ENCODE results near the gene PSMC4. TPM values are rescaled to one million over a fixed set of nuclear protein-coding genes. Genes with fewer than 3 reads are reported as not detected.

PSMC4 gene
- 93.6 TPM for polyA plus RNA-seq (2013, experiment 1 of 2)
- polyA plus RNA-seq (2013, experiment 2 of 2), result 80.7 TPM

- peaks cover 10% of the 10 kb centered on the region for H3K4me1 ChIP-seq (ENCODE audit: control insufficient read depth, insufficient read depth, low read length, poor library complexity, severe bottlenecking)
- H3K4me3 ChIP-seq (ENCODE audit: extremely low read depth, insufficient read depth, low read length, poor library complexity, severe bottlenecking), result peak within 1 kb of the TSS; percentile 99
- peak within 1 kb of the TSS; percentile 86 for H3K27ac ChIP-seq (ENCODE audit: low read depth, low read length, severe bottlenecking)
- peaks cover 38% of the 10 kb centered on the region for H3K36me3 ChIP-seq (ENCODE audit: control insufficient read depth, insufficient read depth, low read length)
- WGBS, 2 experiments (ENCODE audit: insufficient coverage in 2 of 2), result 0% methylated on average over 40 of the region's 47 CpGs
- H3K9me3 ChIP-seq (ENCODE audit: control insufficient read depth, low read length), result no peaks in the 10 kb centered on the region
These were observed at the start of gene PSMC4 for GRCh38 chr19:39970675-39971379. Gene PSMC4 (plus strand): TSS chr19:39971165. CDS start chr19:39971203, 38 bp downstream.

- Histone ChIP-seq H3K36me3 (ENCODE audit: control insufficient read depth, insufficient read depth, low read length) (no peaks in the 10 kb centered on the region), H3K4me1 (ENCODE audit: control insufficient read depth, insufficient read depth, low read length, poor library complexity, severe bottlenecking) (no peaks in the 10 kb centered on the region), H3K9me3 (ENCODE audit: control insufficient read depth, low read length) (no peaks in the 10 kb centered on the region), H3K27ac (ENCODE audit: low read depth, low read length, severe bottlenecking) (no peak overlapping the region), H3K4me3 (ENCODE audit: extremely low read depth, insufficient read depth, low read length, poor library complexity, severe bottlenecking) (no peak overlapping the region)
- 67% methylated on average over 1 of the region's 4 CpGs; no CpG with 5 or more reads in 1 of the 2 experiments for WGBS, 2 experiments (ENCODE audit: insufficient coverage in 2 of 2)
These were observed 47.1 kb upstream of the PSMC4 start for GRCh38 chr19:39923862-39924261.

GRCh38 chr19:39924389-39924788 lies 46.6 kb upstream of the PSMC4 start:
- H3K4me1 ChIP-seq (ENCODE audit: control insufficient read depth, insufficient read depth, low read length, poor library complexity, severe bottlenecking), result no peaks in the 10 kb centered on the region
- H3K36me3 ChIP-seq (ENCODE audit: control insufficient read depth, insufficient read depth, low read length), result no peaks in the 10 kb centered on the region
- H3K4me3 ChIP-seq (ENCODE audit: extremely low read depth, insufficient read depth, low read length, poor library complexity, severe bottlenecking), result no peak overlapping the region
- H3K9me3 ChIP-seq (ENCODE audit: control insufficient read depth, low read length), result no peaks in the 10 kb centered on the region
- H3K27ac ChIP-seq (ENCODE audit: low read depth, low read length, severe bottlenecking), result no peak overlapping the region
- WGBS, 2 experiments (ENCODE audit: insufficient coverage in 2 of 2), result 95 to 97% methylated on average over 34 to 35 of the region's 37 CpGs

- no peak overlapping the region for H3K4me3 ChIP-seq (ENCODE audit: extremely low read depth, insufficient read depth, low read length, poor library complexity, severe bottlenecking)
- 80 to 88% methylated on average over 4 to 5 of the region's 5 CpGs for WGBS, 2 experiments (ENCODE audit: insufficient coverage in 2 of 2)
- H3K4me1 ChIP-seq (ENCODE audit: control insufficient read depth, insufficient read depth, low read length, poor library complexity, severe bottlenecking), result no peaks in the 10 kb centered on the region
- no peaks in the 10 kb centered on the region for H3K9me3 ChIP-seq (ENCODE audit: control insufficient read depth, low read length)
- H3K27ac ChIP-seq (ENCODE audit: low read depth, low read length, severe bottlenecking), result no peak overlapping the region
- no peaks in the 10 kb centered on the region for H3K36me3 ChIP-seq (ENCODE audit: control insufficient read depth, insufficient read depth, low read length)
These were observed 46.0 kb upstream of the PSMC4 start for GRCh38 chr19:39924952-39925351.

GRCh38 chr19:39926170-39926760 lies 44.7 kb upstream of the PSMC4 start:
- Histone ChIP-seq H3K27ac (ENCODE audit: low read depth, low read length, severe bottlenecking) (no peak overlapping the region), H3K4me1 (ENCODE audit: control insufficient read depth, insufficient read depth, low read length, poor library complexity, severe bottlenecking) (no peaks in the 10 kb centered on the region), H3K4me3 (ENCODE audit: extremely low read depth, insufficient read depth, low read length, poor library complexity, severe bottlenecking) (no peak overlapping the region), H3K36me3 (ENCODE audit: control insufficient read depth, insufficient read depth, low read length) (no peaks in the 10 kb centered on the region), H3K9me3 (ENCODE audit: control insufficient read depth, low read length) (no peaks in the 10 kb centered on the region)
- WGBS, 2 experiments (ENCODE audit: insufficient coverage in 2 of 2), result 87 to 96% methylated on average over 5 to 6 of the region's 8 CpGs

GRCh38 chr19:39927076-39927475 lies 43.9 kb upstream of the PSMC4 start:
- no peaks in the 10 kb centered on the region for H3K9me3 ChIP-seq (ENCODE audit: control insufficient read depth, low read length)
- WGBS, 2 experiments (ENCODE audit: insufficient coverage in 2 of 2), result 92 to 93% methylated on average over 10 to 11 of the region's 11 CpGs
- H3K4me3 ChIP-seq (ENCODE audit: extremely low read depth, insufficient read depth, low read length, poor library complexity, severe bottlenecking), result no peak overlapping the region
- H3K4me1 ChIP-seq (ENCODE audit: control insufficient read depth, insufficient read depth, low read length, poor library complexity, severe bottlenecking), result no peaks in the 10 kb centered on the region
- no peaks in the 10 kb centered on the region for H3K36me3 ChIP-seq (ENCODE audit: control insufficient read depth, insufficient read depth, low read length)
- H3K27ac ChIP-seq (ENCODE audit: low read depth, low read length, severe bottlenecking), result no peak overlapping the region

- H3K9me3 ChIP-seq (ENCODE audit: control insufficient read depth, low read length), result no peaks in the 10 kb centered on the region
- no peak overlapping the region for H3K27ac ChIP-seq (ENCODE audit: low read depth, low read length, severe bottlenecking)
- WGBS, 2 experiments (ENCODE audit: insufficient coverage in 2 of 2), result 92 to 95% methylated on average over 21 to 23 of the region's 23 CpGs
- H3K4me1 ChIP-seq (ENCODE audit: control insufficient read depth, insufficient read depth, low read length, poor library complexity, severe bottlenecking), result no peaks in the 10 kb centered on the region
- H3K4me3 ChIP-seq (ENCODE audit: extremely low read depth, insufficient read depth, low read length, poor library complexity, severe bottlenecking), result no peak overlapping the region
- H3K36me3 ChIP-seq (ENCODE audit: control insufficient read depth, insufficient read depth, low read length), result no peaks in the 10 kb centered on the region
These were observed 43.2 kb upstream of the PSMC4 start for GRCh38 chr19:39927524-39928356.

- H3K9me3 ChIP-seq (ENCODE audit: control insufficient read depth, low read length), result no peaks in the 10 kb centered on the region
- H3K36me3 ChIP-seq (ENCODE audit: control insufficient read depth, insufficient read depth, low read length), result no peaks in the 10 kb centered on the region
- no peak overlapping the region for H3K4me3 ChIP-seq (ENCODE audit: extremely low read depth, insufficient read depth, low read length, poor library complexity, severe bottlenecking)
- H3K27ac ChIP-seq (ENCODE audit: low read depth, low read length, severe bottlenecking), result no peak overlapping the region
- 100% methylated on average over 1 of the region's 3 CpGs; no CpG with 5 or more reads in 1 of the 2 experiments for WGBS, 2 experiments (ENCODE audit: insufficient coverage in 2 of 2)
- H3K4me1 ChIP-seq (ENCODE audit: control insufficient read depth, insufficient read depth, low read length, poor library complexity, severe bottlenecking), result no peaks in the 10 kb centered on the region
These were observed 42.6 kb upstream of the PSMC4 start for GRCh38 chr19:39928357-39928725.

- 82 to 83% methylated on average over 2 of the region's 3 CpGs for WGBS, 2 experiments (ENCODE audit: insufficient coverage in 2 of 2)
- H3K9me3 ChIP-seq (ENCODE audit: control insufficient read depth, low read length), result no peaks in the 10 kb centered on the region
These were observed 41.2 kb upstream of the PSMC4 start for GRCh38 chr19:39929750-39930149.

GRCh38 chr19:39934584-39935363 lies 36.2 kb upstream of the PSMC4 start, which contains the start of gene FCGBP:
Gene FCGBP (minus strand): TSS chr19:39934634.
- no peak within 1 kb of the TSS for H3K27ac ChIP-seq (ENCODE audit: low read depth, low read length, severe bottlenecking)
- no peaks in the 10 kb centered on the region for H3K4me1 ChIP-seq (ENCODE audit: control insufficient read depth, insufficient read depth, low read length, poor library complexity, severe bottlenecking)
- no peaks in the 10 kb centered on the region for H3K9me3 ChIP-seq (ENCODE audit: control insufficient read depth, low read length)
- H3K36me3 ChIP-seq (ENCODE audit: control insufficient read depth, insufficient read depth, low read length), result no peaks in the 10 kb centered on the region
- H3K4me3 ChIP-seq (ENCODE audit: extremely low read depth, insufficient read depth, low read length, poor library complexity, severe bottlenecking), result no peak within 1 kb of the TSS
- 86 to 88% methylated on average over 2 to 5 of the region's 5 CpGs for WGBS, 2 experiments (ENCODE audit: insufficient coverage in 2 of 2)

More at GRCh38 chr19:39929750-39930149, 41.2 kb upstream of the PSMC4 start:
- H3K4me1 ChIP-seq (ENCODE audit: control insufficient read depth, insufficient read depth, low read length, poor library complexity, severe bottlenecking), result no peaks in the 10 kb centered on the region
- no peak overlapping the region for H3K27ac ChIP-seq (ENCODE audit: low read depth, low read length, severe bottlenecking)
- H3K36me3 ChIP-seq (ENCODE audit: control insufficient read depth, insufficient read depth, low read length), result no peaks in the 10 kb centered on the region
- no peak overlapping the region for H3K4me3 ChIP-seq (ENCODE audit: extremely low read depth, insufficient read depth, low read length, poor library complexity, severe bottlenecking)
